ENCODE data around the gene C6orf47. TPM values are rescaled to one million over a fixed set of nuclear protein-coding genes. Genes with fewer than 3 reads are reported as not detected.
A peak's percentile ranks its signal among the peaks of the same experiment; 100 is the strongest.

Gene C6orf47
- total and polyA plus RNA-seq, 2 of the 13 experiments (the other 11 are each of a cell fraction or from before 2014, with no cell fraction given): 1.7 to 18.1 TPM

DNA sequence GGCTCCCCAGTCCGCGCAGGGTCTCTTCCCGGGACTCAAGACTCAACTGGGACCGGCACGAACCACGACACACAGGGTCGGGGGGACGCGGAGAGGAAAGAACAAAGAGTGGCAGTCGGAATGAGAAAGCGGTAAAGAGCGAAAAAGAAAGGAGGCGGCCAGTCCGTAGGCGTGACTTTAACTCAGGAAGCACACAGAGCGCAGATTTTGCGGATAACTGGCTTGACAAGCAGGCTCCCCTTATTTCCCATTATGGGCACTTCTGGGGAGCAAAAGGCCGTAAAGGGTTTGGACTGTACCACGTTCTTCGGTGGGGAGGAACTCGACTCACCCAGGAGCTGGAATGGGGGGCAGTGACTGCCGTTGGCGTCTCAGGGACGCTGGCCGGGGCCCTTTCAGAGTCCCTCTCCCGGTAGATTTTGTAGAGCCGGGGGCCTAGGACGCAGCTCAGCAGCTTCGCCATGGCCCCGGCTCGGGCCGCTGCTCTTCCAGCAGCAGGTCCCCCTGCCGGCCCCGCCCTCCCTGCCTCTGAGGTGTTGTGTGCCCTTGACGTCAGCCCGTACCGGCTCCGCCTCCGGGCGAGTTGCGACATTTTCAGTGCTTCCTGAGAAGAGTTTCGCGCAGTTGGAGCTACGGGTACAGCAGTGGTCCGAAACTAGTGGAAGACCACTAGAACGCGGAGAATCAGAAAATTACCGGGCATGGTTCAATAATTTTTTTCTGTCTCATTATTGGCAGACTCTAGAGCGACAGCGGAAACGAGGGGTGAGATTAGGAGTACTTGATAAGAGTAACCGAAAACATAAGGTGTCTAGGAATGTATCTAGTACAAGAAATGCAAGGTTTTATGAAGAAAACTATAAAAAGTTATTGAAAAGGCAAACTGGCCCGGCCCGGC lies 42.5 kb upstream of the C6orf47 start, which contains the start of gene ABHD16A (continued):
- TF ChIP-seq, protein P1, sequence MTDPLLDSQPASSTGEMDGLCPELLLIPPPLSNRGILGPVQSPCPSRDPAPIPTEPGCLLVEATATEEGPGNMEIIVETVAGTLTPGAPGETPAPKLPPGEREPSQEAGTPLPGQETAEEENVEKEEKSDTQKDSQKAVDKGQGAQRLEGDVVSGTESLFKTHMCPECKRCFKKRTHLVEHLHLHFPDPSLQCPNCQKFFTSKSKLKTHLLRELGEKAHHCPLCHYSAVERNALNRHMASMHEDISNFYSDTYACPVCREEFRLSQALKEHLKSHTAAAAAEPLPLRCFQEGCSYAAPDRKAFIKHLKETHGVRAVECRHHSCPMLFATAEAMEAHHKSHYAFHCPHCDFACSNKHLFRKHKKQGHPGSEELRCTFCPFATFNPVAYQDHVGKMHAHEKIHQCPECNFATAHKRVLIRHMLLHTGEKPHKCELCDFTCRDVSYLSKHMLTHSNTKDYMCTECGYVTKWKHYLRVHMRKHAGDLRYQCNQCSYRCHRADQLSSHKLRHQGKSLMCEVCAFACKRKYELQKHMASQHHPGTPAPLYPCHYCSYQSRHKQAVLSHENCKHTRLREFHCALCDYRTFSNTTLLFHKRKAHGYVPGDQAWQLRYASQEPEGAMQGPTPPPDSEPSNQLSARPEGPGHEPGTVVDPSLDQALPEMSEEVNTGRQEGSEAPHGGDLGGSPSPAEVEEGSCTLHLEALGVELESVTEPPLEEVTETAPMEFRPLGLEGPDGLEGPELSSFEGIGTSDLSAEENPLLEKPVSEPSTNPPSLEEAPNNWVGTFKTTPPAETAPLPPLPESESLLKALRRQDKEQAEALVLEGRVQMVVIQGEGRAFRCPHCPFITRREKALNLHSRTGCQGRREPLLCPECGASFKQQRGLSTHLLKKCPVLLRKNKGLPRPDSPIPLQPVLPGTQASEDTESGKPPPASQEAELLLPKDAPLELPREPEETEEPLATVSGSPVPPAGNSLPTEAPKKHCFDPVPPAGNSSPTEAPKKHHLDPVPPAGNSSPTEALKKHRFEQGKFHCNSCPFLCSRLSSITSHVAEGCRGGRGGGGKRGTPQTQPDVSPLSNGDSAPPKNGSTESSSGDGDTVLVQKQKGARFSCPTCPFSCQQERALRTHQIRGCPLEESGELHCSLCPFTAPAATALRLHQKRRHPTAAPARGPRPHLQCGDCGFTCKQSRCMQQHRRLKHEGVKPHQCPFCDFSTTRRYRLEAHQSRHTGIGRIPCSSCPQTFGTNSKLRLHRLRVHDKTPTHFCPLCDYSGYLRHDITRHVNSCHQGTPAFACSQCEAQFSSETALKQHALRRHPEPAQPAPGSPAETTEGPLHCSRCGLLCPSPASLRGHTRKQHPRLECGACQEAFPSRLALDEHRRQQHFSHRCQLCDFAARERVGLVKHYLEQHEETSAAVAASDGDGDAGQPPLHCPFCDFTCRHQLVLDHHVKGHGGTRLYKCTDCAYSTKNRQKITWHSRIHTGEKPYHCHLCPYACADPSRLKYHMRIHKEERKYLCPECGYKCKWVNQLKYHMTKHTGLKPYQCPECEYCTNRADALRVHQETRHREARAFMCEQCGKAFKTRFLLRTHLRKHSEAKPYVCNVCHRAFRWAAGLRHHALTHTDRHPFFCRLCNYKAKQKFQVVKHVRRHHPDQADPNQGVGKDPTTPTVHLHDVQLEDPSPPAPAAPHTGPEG (CRISPR knock-in tag; IDR thresholded peaks at IDR 0.05): 0 out of 2 replicates have a peak, but pooled peaks have one; percentile 56
- TF ChIP-seq CCDC6 (CRISPR knock-in tag; IDR thresholded peaks at IDR 0.05): peak; percentile 84; the same call in 1 of the 2 replicates
- peak; percentile 62; the same call in 1 of the 2 replicates for TF ChIP-seq ZNF205 (CRISPR knock-in tag; IDR thresholded peaks at IDR 0.05)
- TF ChIP-seq ZNF234 (CRISPR knock-in tag; conservative IDR thresholded peaks at IDR 0.05): peak; percentile 90
- no peak for TF ChIP-seq MBNL3 (CRISPR knock-in tag; conservative IDR thresholded peaks at IDR 0.05)
- TF ChIP-seq, protein P2, sequence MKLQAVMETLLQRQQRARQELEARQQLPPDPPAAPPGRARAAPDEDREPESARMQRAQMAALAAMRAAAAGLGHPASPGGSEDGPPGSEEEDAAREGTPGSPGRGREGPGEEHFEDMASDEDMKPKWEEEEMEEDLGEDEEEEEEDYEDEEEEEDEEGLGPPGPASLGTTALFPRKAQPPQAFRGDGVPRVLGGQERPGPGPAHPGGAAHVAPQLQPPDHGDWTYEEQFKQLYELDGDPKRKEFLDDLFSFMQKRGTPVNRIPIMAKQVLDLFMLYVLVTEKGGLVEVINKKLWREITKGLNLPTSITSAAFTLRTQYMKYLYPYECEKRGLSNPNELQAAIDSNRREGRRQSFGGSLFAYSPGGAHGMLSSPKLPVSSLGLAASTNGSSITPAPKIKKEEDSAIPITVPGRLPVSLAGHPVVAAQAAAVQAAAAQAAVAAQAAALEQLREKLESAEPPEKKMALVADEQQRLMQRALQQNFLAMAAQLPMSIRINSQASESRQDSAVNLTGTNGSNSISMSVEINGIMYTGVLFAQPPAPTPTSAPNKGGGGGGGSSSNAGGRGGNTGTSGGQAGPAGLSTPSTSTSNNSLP (IDR thresholded peaks at IDR 0.05; ENCODE audit: low read depth, low read length): peak; percentile 45; the same call in 1 of the 2 replicates
- TF ChIP-seq, protein P3, sequence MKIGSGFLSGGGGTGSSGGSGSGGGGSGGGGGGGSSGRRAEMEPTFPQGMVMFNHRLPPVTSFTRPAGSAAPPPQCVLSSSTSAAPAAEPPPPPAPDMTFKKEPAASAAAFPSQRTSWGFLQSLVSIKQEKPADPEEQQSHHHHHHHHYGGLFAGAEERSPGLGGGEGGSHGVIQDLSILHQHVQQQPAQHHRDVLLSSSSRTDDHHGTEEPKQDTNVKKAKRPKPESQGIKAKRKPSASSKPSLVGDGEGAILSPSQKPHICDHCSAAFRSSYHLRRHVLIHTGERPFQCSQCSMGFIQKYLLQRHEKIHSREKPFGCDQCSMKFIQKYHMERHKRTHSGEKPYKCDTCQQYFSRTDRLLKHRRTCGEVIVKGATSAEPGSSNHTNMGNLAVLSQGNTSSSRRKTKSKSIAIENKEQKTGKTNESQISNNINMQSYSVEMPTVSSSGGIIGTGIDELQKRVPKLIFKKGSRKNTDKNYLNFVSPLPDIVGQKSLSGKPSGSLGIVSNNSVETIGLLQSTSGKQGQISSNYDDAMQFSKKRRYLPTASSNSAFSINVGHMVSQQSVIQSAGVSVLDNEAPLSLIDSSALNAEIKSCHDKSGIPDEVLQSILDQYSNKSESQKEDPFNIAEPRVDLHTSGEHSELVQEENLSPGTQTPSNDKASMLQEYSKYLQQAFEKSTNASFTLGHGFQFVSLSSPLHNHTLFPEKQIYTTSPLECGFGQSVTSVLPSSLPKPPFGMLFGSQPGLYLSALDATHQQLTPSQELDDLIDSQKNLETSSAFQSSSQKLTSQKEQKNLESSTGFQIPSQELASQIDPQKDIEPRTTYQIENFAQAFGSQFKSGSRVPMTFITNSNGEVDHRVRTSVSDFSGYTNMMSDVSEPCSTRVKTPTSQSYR (CRISPR knock-in tag; IDR thresholded peaks at IDR 0.05; ENCODE audit: borderline replicate concordance): no peak
- peak; percentile 41 for TF ChIP-seq ZNF629 (CRISPR knock-in tag; conservative IDR thresholded peaks at IDR 0.05)
- peak; percentile 62; the same call in 1 of the 2 replicates for TF ChIP-seq GFI1 (CRISPR knock-in tag; IDR thresholded peaks at IDR 0.05; ENCODE audit: borderline replicate concordance)
- no peak; the same call in 1 of the 2 replicates for TF ChIP-seq SRY (CRISPR knock-in tag; IDR thresholded peaks at IDR 0.05)
- TF ChIP-seq, protein P4, sequence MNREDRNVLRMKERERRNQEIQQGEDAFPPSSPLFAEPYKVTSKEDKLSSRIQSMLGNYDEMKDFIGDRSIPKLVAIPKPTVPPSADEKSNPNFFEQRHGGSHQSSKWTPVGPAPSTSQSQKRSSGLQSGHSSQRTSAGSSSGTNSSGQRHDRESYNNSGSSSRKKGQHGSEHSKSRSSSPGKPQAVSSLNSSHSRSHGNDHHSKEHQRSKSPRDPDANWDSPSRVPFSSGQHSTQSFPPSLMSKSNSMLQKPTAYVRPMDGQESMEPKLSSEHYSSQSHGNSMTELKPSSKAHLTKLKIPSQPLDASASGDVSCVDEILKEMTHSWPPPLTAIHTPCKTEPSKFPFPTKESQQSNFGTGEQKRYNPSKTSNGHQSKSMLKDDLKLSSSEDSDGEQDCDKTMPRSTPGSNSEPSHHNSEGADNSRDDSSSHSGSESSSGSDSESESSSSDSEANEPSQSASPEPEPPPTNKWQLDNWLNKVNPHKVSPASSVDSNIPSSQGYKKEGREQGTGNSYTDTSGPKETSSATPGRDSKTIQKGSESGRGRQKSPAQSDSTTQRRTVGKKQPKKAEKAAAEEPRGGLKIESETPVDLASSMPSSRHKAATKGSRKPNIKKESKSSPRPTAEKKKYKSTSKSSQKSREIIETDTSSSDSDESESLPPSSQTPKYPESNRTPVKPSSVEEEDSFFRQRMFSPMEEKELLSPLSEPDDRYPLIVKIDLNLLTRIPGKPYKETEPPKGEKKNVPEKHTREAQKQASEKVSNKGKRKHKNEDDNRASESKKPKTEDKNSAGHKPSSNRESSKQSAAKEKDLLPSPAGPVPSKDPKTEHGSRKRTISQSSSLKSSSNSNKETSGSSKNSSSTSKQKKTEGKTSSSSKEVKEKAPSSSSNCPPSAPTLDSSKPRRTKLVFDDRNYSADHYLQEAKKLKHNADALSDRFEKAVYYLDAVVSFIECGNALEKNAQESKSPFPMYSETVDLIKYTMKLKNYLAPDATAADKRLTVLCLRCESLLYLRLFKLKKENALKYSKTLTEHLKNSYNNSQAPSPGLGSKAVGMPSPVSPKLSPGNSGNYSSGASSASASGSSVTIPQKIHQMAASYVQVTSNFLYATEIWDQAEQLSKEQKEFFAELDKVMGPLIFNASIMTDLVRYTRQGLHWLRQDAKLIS (CRISPR knock-in tag; IDR thresholded peaks at IDR 0.05): no peak
- no peak for TF ChIP-seq SRSF9 (IDR thresholded peaks at IDR 0.05; ENCODE audit: borderline replicate concordance, insufficient read depth, low read depth, low read length, poor library complexity, severe bottlenecking)
- peak; percentile 91 for TF ChIP-seq ZSCAN30 (CRISPR knock-in tag; IDR thresholded peaks at IDR 0.05)

All from HepG2 (cell line).